Lung (tissue), 12 donors: ENCODE data around the gene ALCAM. TPM values are rescaled to one million over a fixed set of nuclear protein-coding genes. Genes with fewer than 3 reads are reported as not detected.

Source experiments
- ATAC-seq: fragments of 200-7000 bp; cut with Tn5 transposase; one replicate; pipeline ENCODE4 v1.9.1; 2020; ENCODE audit warnings: moderate number of reproducible peaks; ENCODE audit not compliant: insufficient read depth, low FRiP score
- DNase-seq, 3 donors: peaks; one replicate each; pipeline ENCODE4 v3.0.0-alpha.2; 2013 to 2017
- H3K27ac ChIP-seq, 2 donors: one replicate each; pipeline ENCODE4 v1.5.1; 2013; ENCODE audit warnings: mild to moderate bottlenecking in 2 of 2, moderate library complexity in 2 of 2, control low read depth in 1 of 2, inconsistent platforms in 1 of 2, low read depth in 1 of 2, low read length in 1 of 2
- H3K27me3 ChIP-seq, 3 donors: one replicate each; pipeline ENCODE4 v1.5.1; 2013; ENCODE audit warnings: low read length in 2 of 3; ENCODE audit not compliant: control insufficient read depth in 3 of 3, insufficient read depth in 3 of 3
- H3K36me3 ChIP-seq, 4 donors: one replicate each; pipeline ENCODE4 v1.5.1; 2013; ENCODE audit warnings: low read length in 4 of 4, mild to moderate bottlenecking in 1 of 4, moderate library complexity in 1 of 4; ENCODE audit not compliant: control insufficient read depth in 4 of 4, insufficient read depth in 4 of 4
- H3K4me1 ChIP-seq, 5 donors: one replicate each; pipeline ENCODE4 v1.5.1; 2013; ENCODE audit warnings: low read length in 5 of 5, mild to moderate bottlenecking in 2 of 5, moderate library complexity in 1 of 5; ENCODE audit not compliant: control insufficient read depth in 5 of 5, insufficient read depth in 5 of 5
- H3K4me3 ChIP-seq: one replicate; pipeline ENCODE4 v1.5.1; 2013; ENCODE audit warnings: mild to moderate bottlenecking, control low read depth, moderate library complexity
- H3K9ac ChIP-seq, 2 donors: one replicate each; pipeline ENCODE4 v1.5.1; 2013; ENCODE audit warnings: low read length in 2 of 2, control low read depth in 1 of 2; ENCODE audit not compliant: insufficient read depth in 1 of 2
- H3K9me3 ChIP-seq, 4 donors: one replicate each; pipeline ENCODE4 v1.5.1; 2013; ENCODE audit warnings: low read length in 3 of 4, mild to moderate bottlenecking in 1 of 4, moderate library complexity in 1 of 4; ENCODE audit not compliant: control insufficient read depth in 4 of 4, insufficient read depth in 3 of 4
- CTCF ChIP-seq: IDR thresholded peaks from 2 replicates; pipeline ENCODE4 v1.5.1; 2012; ENCODE audit warnings: mild to moderate bottlenecking; ENCODE audit errors: control extremely low read depth, extremely low read depth
- WGBS, 2 donors: extraction: QIAGEN DNeasy Blood & Tissue Kit; methylation state at CpG; one replicate each; pipeline ENCODE4 v1.1.7; 2013; 5-methylcytosine and 5-hydroxymethylcytosine counted together
- polyA plus RNA-seq, 2 donors: library from polyadenylated mRNA; stranded (reverse); fragments of 200-250 nt; gene quantifications; one replicate each; pipeline ENCODE4 v1.2.1, GENCODE V29; 2013
- total RNA-seq, 2 donors: library from RNA; depleted of rRNA in 1 of 2; stranded (reverse); fragments of >200 nt in 1 of 2; gene quantifications; one replicate each; pipeline ENCODE4 v1.2.1, GENCODE V29; 2014 to 2021
- donor health status: control.
- donor health status: control.
- donor health status: Bipolar disorder and iron deficiency.
- donor health status: healthy.
- donor health status: DM: yes; HTN: yes; CAD: no.

Gene ALCAM
- total and polyA plus RNA-seq, 4 donors, result 55.9 to 252 (median 109) TPM

GRCh38 chr3:105424412-105425152 lies 57.9 kb downstream of the ALCAM start:
- Histone ChIP-seq H3K9ac (no peak overlapping the region), H3K4me3 (no peak overlapping the region), H3K36me3 (no peaks in the 10 kb centered on the region), H3K4me1 (no peaks in the 10 kb centered on the region), H3K27me3 (no peaks in the 10 kb centered on the region), H3K9me3 (no peaks in the 10 kb centered on the region), H3K27ac (no peak overlapping the region)
- DNase-seq (no peak), ATAC-seq (no peak)
- 69 to 100% methylated on average over 2 of the region's 2 CpGs for WGBS, 2 donors
- TF ChIP-seq CTCF, result no peak

- Histone ChIP-seq H3K4me3 (no peak overlapping the region), H3K27me3 (no peaks in the 10 kb centered on the region), H3K9ac (no peak overlapping the region), H3K4me1 (no peaks in the 10 kb centered on the region), H3K9me3 (no peaks in the 10 kb centered on the region), H3K36me3 (no peaks in the 10 kb centered on the region), H3K27ac (no peak overlapping the region)
- ATAC-seq (no peak), DNase-seq (no peak)
- WGBS, 2 donors, result 68 to 87% methylated on average over 4 of the region's 4 CpGs
- no peak for TF ChIP-seq CTCF
These were observed 58.4 kb downstream of the ALCAM start for GRCh38 chr3:105425153-105425502.

GRCh38 chr3:105427332-105427731 lies 60.6 kb downstream of the ALCAM start:
- H3K27ac ChIP-seq, result no peak overlapping the region
- no peaks in the 10 kb centered on the region for H3K4me1 ChIP-seq
- ATAC-seq, result no peak
- H3K9ac ChIP-seq, result no peak overlapping the region
- TF ChIP-seq CTCF, result no peak
- H3K9me3 ChIP-seq, result no peaks in the 10 kb centered on the region
- no peak for DNase-seq
- 98 to 100% methylated on average over 1 of the region's 1 CpG for WGBS, 2 donors
- no peaks in the 10 kb centered on the region for H3K27me3 ChIP-seq
- H3K4me3 ChIP-seq, result no peak overlapping the region
- H3K36me3 ChIP-seq, result no peaks in the 10 kb centered on the region
